HUDEP-2 (cell line): Measurements from ENCODE around the gene OPCML.

Experiments used
- DNase-seq, 76 experiments: peaks; one replicate each; lab custom pipeline; 2025; ENCODE audit not compliant: unreplicated experiment in 76 of 76; lab: John Stamatoyannopoulos, UW

OPCML gene

GRCh38 chr11:133366147-133366546 is 166.2 kb downstream of the OPCML start:
- no peak for DNase-seq

GRCh38 chr11:133362916-133363315 is 169.4 kb downstream of the OPCML start:
- no peak for DNase-seq

- DNase-seq: no peak
Measured at GRCh38 chr11:133362156-133362555, 170.1 kb downstream of the OPCML start.

GRCh38 chr11:133361689-133361994 is 170.7 kb downstream of the OPCML start:
- DNase-seq: no peak

GRCh38 chr11:133360860-133361688 is 171.2 kb downstream of the OPCML start:
- DNase-seq: no peak

- no peak for DNase-seq
Measured at GRCh38 chr11:133355095-133355494, 177.2 kb downstream of the OPCML start.

- DNase-seq: no peak
Measured at GRCh38 chr11:133354069-133354468, 178.2 kb downstream of the OPCML start.

GRCh38 chr11:133350045-133350444 is 182.3 kb downstream of the OPCML start:
- DNase-seq: no peak

- no peak for DNase-seq
Measured at GRCh38 chr11:133347988-133348387, 184.3 kb downstream of the OPCML start.

- no peak for DNase-seq
Measured at GRCh38 chr11:133346137-133346536, 186.2 kb downstream of the OPCML start.

- DNase-seq: no peak
Measured at GRCh38 chr11:133343951-133344350, 188.3 kb downstream of the OPCML start.

GRCh38 chr11:133339495-133340140 is 192.7 kb downstream of the OPCML start:
- DNase-seq: no peak

- DNase-seq: no peak
Measured at GRCh38 chr11:133338588-133338987, 193.7 kb downstream of the OPCML start.

- DNase-seq: no peak
Measured at GRCh38 chr11:133337951-133338418, 194.3 kb downstream of the OPCML start.

GRCh38 chr11:133337193-133337592 is 195.1 kb downstream of the OPCML start:
- no peak for DNase-seq

- DNase-seq: no peak
Measured at GRCh38 chr11:133331031-133331430, 201.3 kb downstream of the OPCML start.

- DNase-seq: no peak
Measured at GRCh38 chr11:133326849-133327248, 205.5 kb downstream of the OPCML start.

GRCh38 chr11:133326332-133326731 is 206.0 kb downstream of the OPCML start:
- DNase-seq: no peak

- no peak for DNase-seq
Measured at GRCh38 chr11:133325711-133326110, 206.6 kb downstream of the OPCML start.

GRCh38 chr11:133323354-133323753 is 208.9 kb downstream of the OPCML start:
- no peak for DNase-seq

GRCh38 chr11:133318221-133318620 is 214.1 kb downstream of the OPCML start:
- DNase-seq: no peak

- no peak for DNase-seq
Measured at GRCh38 chr11:133311230-133311629, 221.1 kb downstream of the OPCML start.
